Stimulated activated CD8-positive, alpha-beta memory T cell treated with anti-CD3 and anti-CD28 coated beads, Interleukin-4, amount 100 ng/mL, for 48 hours (primary cell): Measurements from ENCODE around the gene APOB.

Experiments
- DNase-seq: peaks from one replicate; pipeline ENCODE4 v3.0.0-alpha.2; 2020

The APOB gene

GRCh38 chr2:21004181-21004572, 39.7 kb downstream of the APOB start:
- no peak for DNase-seq

GRCh38 chr2:21003572-21004180, 40.2 kb downstream of the APOB start:
- DNase-seq, result no peak

GRCh38 chr2:21002814-21003192, 41.1 kb downstream of the APOB start:
- DNase-seq, result no peak

DNA sequence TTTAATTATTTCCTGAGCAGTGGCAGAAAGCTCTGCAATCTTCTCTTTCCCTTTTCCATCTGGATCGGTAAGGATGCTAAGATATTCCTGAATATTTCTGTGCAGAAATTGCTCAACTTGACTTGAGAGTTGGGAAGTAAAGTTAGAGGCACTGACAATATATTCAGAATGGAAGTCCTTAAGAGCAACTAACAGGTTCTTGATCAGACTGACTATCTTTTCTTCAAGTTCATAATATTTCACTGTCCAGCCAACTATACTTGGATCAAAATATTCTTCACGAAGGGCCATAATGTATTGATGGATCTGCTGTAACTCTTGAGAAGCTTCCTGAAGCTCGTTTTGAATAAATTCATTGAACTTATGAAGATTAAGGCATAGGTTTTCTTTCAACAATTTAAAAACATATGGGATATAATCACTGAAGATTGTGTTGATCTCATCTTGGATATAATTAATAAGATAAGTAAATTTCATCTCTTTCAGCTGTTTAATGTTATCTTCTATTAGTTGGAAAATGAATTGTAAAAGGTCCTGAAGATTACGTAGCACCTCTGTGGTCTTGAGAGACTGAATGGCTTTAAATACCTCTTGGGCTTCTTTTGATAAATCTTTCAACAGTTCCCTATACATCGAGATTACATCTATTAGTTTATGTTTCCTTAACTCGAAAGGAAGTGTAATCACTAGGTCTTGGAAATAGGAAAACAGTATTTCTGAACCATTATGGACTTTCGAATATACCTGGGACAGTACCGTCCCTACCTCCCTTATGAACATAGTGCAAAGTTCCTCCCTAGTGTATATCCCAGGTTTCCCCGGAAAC, 41.7 kb downstream of the APOB start:
- no peak for DNase-seq

- no peak for DNase-seq
These were observed 42.5 kb downstream of the APOB start for GRCh38 chr2:21001225-21001946.

- no peak for DNase-seq
These were observed 43.8 kb downstream of the APOB start for GRCh38 chr2:20999906-21000645.

DNA sequence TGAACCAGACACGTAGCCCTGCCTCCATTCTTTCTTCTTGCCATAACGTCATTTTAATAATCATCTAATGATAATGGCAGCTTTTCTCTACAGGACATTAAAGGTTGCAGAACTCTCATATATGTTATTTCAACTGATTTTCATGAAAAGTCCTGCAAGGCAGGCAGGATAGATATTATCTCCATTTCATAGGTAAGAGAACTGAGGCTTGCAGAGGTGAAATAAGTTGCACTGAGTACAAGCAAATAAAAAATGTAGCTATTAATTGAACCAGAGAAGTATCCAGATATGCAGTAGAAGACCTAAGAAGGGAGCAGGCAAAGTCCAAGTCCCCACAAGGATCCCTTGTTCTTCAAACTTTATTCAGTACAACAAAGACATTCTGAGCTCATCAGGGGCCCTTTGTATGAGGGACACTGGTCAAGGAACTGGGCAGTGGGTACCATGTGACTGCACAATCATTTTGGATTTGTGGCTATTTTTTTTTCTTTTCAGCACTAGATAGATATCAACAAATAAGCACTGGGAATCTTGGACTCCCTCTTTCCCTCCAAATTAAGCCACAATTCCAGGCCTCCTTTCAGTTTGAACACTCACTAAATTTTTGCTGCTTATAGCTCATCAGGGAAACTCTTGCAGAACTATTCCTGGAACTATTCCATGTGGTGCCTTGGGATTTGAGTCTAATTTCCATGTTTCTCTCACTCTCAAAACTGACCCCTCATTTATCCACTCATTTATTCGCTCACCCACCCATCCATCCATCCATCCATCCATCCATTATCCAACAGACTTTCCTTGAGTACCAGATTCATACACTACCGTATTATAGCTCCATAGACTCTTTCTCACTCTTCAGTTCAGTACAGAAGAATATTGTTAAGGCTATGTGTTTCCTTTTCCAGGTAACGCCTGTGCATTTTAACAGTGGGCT, 44.6 kb downstream of the APOB start:
- DNase-seq, result no peak

- DNase-seq, result no peak
These were observed 45.7 kb downstream of the APOB start for GRCh38 chr2:20997953-20998722.

DNA sequence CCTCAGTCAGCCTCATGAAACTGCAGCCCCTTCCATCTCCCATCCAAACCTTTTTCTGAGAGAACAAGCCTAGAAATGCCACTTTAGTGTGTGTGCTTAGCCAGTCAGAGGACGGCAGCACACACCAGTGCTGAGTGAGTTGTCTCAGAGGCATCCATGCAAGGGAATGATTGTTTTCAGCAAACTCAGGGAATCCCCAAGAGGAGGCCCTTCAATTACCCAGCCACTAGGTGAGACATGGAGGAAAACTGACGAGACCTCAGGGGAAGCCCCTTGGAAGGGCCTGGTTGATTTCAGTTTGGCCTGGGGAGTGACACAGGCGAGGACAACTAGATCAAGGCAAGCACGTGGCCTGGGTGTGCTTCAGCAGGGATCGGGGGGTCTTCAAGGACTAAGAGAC, 49.7 kb downstream of the APOB start:
- no peak for DNase-seq

DNA sequence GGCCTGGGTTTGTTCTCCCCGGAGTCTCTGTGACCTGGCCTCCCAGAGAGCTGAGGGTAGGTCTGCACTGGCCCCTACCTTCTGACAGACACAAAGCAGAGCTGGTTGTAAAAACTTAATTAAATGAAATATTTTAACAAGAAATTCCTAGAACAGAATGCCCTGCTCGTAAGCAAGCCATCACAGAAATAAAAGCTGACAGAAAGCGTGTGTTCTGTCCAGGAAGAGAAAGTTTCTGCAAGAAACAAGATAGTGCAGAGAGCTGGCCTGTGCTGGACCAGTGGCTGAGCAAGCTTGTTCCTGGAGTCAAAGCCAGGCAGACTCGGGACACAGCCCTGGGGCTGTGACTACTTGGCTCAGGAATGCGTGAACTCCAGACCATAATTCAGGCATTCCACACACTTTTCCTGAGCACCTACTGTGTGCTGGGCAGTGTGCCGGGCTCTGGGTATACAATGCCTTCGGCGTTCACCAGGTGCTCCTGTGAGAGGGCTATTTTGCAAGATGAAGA, 51.6 kb downstream of the APOB start:
- no peak for DNase-seq

DNA sequence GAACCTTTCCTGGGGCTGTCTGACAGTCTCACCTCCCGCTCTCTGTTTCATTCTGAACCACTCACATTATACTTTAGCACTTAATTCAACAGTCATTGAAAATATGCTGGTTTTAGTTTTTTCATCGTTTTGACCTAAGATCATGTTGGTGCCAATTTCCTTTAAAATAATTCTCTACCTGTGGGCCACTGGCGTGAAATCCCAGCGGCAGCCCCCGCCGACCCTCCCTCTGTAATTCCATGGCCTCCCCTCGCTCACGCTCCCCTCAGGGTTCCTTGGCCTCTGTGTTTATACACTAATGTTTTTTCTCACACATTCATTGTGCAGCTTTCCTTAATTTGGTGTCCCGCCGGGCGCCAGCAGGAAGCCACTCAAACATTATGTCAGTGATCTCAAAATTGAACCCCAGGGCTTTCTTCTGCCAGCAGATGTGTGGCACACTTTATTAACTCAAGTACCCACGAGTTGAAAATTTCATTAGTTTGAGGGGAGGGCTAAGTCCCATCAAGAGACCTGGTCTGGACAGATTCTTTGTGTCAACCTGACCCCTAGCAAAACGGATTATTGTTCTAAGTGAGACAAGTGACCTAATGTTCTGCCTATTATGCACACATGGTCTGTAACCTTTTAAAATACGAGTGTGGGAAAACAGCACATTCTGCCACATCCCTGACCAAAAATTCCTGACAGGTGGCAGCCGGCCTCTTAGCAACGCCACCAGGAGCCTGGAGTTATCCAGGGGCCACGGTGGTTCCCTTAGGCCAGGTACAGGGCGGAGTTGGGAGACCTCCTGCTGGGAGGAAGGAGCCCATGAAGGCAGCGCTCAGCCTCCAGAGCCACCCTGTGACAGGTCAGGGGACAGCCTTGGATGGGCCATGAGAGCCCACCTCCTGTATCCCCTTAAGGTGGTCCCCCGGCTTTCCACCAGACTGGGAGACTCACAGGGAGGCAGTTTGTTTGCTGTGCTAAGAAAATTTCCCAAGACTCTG, 53.1 kb downstream of the APOB start:
- no peak for DNase-seq

GRCh38 chr2:20989404-20989803, 54.5 kb downstream of the APOB start:
- DNase-seq, result no peak

GRCh38 chr2:20988905-20989304, 55.0 kb downstream of the APOB start:
- no peak for DNase-seq

GRCh38 chr2:20986024-20986939, 57.6 kb downstream of the APOB start:
- DNase-seq, result no peak

DNA sequence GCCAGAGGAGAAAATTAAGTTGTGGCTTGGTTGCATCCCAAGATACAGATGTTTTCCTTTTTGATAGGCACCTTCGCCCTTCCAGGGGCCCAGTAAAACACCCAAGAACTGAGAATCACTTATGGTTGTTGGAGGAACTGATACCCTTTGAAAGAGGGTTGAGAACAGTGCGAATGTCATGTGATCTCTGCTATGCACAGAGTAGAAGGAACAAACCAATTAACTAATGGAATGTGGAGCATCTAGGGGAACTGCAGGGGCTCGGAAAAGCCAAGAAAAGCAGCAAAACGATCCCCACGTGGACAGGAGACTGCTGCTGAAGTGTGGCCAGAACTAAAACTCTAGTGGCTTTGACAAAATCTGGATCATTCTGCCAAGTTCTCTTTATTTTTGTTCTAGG, 58.8 kb downstream of the APOB start:
- no peak for DNase-seq

DNA sequence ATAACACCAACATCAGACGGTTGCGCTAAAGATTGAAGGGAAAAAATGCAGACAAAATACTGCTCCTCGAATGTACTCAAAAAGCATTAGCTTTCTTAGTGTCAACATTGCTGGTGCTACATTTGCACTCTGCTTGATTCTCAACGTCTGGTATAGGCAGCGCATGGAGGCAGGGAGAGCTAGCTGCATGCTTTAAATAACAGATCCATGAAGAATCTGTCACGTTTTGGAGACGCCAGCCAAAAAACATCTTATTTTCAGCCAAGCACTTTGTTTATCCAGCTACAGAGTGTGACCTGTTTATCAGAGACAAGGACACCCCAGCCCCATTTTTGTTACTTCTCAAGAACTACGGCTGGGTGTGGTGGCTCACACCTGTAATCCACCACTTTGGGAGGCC, 59.5 kb downstream of the APOB start:
- no peak for DNase-seq

GRCh38 chr2:20983844-20984243, 60.0 kb downstream of the APOB start:
- DNase-seq, result no peak

GRCh38 chr2:20982861-20983260, 61.0 kb downstream of the APOB start:
- DNase-seq, result no peak
